Measurements from ENCODE around the gene TNS3.

DNA sequence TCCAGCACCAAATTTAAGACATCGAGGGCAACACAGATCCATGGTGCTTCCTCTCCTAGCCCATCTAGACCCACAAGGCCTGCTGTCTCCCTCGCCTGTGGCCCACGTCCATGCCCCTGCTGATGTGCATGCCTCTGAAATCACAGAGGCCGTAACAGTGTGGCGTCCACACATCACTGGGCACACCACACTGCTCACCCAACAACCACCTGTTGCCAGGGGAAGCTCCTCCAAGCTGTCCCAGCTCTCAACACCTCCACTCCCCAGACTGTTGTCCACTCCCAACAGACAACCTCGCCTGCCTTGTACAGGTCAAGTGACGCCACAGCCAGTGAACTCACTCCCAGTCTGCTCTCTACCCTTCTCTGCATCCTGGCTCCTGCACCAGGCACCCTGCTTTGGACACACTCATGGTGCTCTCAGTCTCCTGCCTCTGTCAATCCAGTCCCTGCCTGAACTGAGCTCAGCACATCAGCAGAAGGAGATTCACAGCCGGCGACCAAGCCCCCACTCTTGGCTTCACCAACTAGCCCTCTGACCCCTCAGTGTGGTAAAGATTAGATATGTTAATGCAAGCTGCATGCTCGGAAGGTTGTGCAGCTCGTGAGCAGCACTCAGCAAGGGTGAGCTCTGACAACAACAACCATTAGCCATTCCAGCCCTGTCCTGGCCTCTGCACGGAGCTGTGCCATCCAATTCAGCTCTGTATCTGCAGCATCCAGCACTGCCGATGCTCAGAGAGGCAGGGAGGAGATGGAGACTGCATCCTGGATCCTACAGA, 197.0 kb downstream of the TNS3 start:
- TF ChIP-seq, protein P1, sequence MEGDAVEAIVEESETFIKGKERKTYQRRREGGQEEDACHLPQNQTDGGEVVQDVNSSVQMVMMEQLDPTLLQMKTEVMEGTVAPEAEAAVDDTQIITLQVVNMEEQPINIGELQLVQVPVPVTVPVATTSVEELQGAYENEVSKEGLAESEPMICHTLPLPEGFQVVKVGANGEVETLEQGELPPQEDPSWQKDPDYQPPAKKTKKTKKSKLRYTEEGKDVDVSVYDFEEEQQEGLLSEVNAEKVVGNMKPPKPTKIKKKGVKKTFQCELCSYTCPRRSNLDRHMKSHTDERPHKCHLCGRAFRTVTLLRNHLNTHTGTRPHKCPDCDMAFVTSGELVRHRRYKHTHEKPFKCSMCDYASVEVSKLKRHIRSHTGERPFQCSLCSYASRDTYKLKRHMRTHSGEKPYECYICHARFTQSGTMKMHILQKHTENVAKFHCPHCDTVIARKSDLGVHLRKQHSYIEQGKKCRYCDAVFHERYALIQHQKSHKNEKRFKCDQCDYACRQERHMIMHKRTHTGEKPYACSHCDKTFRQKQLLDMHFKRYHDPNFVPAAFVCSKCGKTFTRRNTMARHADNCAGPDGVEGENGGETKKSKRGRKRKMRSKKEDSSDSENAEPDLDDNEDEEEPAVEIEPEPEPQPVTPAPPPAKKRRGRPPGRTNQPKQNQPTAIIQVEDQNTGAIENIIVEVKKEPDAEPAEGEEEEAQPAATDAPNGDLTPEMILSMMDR (IDR thresholded peaks at IDR 0.05; ENCODE audit: low read depth, low read length, poor library complexity, severe bottlenecking): no peak
- no peak for TF ChIP-seq EZH2phosphoT487 (IDR thresholded peaks at IDR 0.05; ENCODE audit: borderline replicate concordance, low read length)

Measured in DOHH2 (cell line).